ENCODE measurements around the gene CS.
"Not testable (repeated sequence)": the region's sequence is repeated elsewhere in the genome, so short reads cannot be mapped to it uniquely, and the experiment has no call there.

The CS gene

GRCh38 chr12:56330936-56331490, 30.9 kb upstream of the CS start:
- Histone ChIP-seq H3K4me3 (ENCODE audit: low read depth, low read length) (no peak overlapping the region), H3K27ac (no peak overlapping the region), H3K9me3 (ENCODE audit: control insufficient read depth, low read length) (no peaks in the 10 kb centered on the region), H3K36me3 (ENCODE audit: control insufficient read depth, insufficient read depth, low read length) (no peaks in the 10 kb centered on the region), H2AFZ (no peak overlapping the region), H3K9ac (no peak overlapping the region), H3K79me2 (peaks cover 12% of the 10 kb centered on the region), H3K4me1 (peaks cover 12% of the 10 kb centered on the region), H3K4me2 (ENCODE audit: low read length) (no peak overlapping the region), H3K27me3 (ENCODE audit: control insufficient read depth, insufficient read depth, low read length) (no peaks in the 10 kb centered on the region)
- TF ChIP-seq, protein P1, sequence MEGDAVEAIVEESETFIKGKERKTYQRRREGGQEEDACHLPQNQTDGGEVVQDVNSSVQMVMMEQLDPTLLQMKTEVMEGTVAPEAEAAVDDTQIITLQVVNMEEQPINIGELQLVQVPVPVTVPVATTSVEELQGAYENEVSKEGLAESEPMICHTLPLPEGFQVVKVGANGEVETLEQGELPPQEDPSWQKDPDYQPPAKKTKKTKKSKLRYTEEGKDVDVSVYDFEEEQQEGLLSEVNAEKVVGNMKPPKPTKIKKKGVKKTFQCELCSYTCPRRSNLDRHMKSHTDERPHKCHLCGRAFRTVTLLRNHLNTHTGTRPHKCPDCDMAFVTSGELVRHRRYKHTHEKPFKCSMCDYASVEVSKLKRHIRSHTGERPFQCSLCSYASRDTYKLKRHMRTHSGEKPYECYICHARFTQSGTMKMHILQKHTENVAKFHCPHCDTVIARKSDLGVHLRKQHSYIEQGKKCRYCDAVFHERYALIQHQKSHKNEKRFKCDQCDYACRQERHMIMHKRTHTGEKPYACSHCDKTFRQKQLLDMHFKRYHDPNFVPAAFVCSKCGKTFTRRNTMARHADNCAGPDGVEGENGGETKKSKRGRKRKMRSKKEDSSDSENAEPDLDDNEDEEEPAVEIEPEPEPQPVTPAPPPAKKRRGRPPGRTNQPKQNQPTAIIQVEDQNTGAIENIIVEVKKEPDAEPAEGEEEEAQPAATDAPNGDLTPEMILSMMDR (IDR thresholded peaks at IDR 0.05): no peak

- Histone ChIP-seq H3K4me3 (ENCODE audit: low read depth, low read length) (no peak overlapping the region), H3K27me3 (ENCODE audit: control insufficient read depth, insufficient read depth, low read length) (no peaks in the 10 kb centered on the region), H3K79me2 (peaks cover 8% of the 10 kb centered on the region), H2AFZ (no peak overlapping the region), H3K4me1 (no peaks in the 10 kb centered on the region), H3K27ac (no peak overlapping the region), H3K4me2 (ENCODE audit: low read length) (no peak overlapping the region), H3K9me3 (ENCODE audit: control insufficient read depth, low read length) (no peaks in the 10 kb centered on the region), H3K36me3 (ENCODE audit: control insufficient read depth, insufficient read depth, low read length) (no peaks in the 10 kb centered on the region), H3K9ac (no peak overlapping the region)
- TF ChIP-seq, protein P1 (IDR thresholded peaks at IDR 0.05): no peak
These were observed 26.4 kb upstream of the CS start for GRCh38 chr12:56326533-56326932.

DNA sequence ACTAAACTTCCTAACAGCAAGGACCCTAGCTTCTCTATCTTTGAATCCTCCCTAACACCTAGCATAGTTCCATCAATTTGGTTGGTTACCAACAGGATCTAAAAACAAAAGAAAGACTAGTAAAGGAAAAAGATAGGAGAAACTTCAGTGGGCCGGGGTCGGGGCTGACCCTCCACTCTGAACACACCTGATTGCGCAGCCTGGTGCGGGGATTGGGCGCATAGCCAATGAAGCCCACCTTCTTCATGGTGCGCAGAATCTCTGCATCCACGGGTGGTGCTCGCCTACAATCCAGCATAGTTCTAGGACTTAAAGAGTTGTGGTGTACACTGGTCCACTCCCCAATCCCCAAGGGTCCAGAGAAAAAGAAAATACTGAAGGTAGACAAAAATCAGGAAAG, 26.0 kb upstream of the CS start:
- Histone ChIP-seq H2AFZ (no peak overlapping the region), H3K4me2 (ENCODE audit: low read length) (no peak overlapping the region), H3K4me3 (ENCODE audit: low read depth, low read length) (no peak overlapping the region), H3K4me1 (no peaks in the 10 kb centered on the region), H3K27ac (no peak overlapping the region), H3K9ac (no peak overlapping the region), H3K27me3 (ENCODE audit: control insufficient read depth, insufficient read depth, low read length) (no peaks in the 10 kb centered on the region), H3K79me2 (peaks cover 8% of the 10 kb centered on the region), H3K36me3 (ENCODE audit: control insufficient read depth, insufficient read depth, low read length) (no peaks in the 10 kb centered on the region), H3K9me3 (ENCODE audit: control insufficient read depth, low read length) (no peaks in the 10 kb centered on the region)
- TF ChIP-seq, protein P1 (IDR thresholded peaks at IDR 0.05): no peak

- Histone ChIP-seq H3K79me2 (peaks cover 8% of the 10 kb centered on the region), H3K9me3 (ENCODE audit: control insufficient read depth, low read length) (no peaks in the 10 kb centered on the region), H3K4me3 (ENCODE audit: low read depth, low read length) (no peak overlapping the region), H3K9ac (no peak overlapping the region), H3K4me1 (no peaks in the 10 kb centered on the region), H3K27ac (no peak overlapping the region), H3K36me3 (ENCODE audit: control insufficient read depth, insufficient read depth, low read length) (no peaks in the 10 kb centered on the region), H2AFZ (no peak overlapping the region), H3K4me2 (ENCODE audit: low read length) (no peak overlapping the region), H3K27me3 (ENCODE audit: control insufficient read depth, insufficient read depth, low read length) (no peaks in the 10 kb centered on the region)
- TF ChIP-seq, protein P1 (IDR thresholded peaks at IDR 0.05): no peak
These were observed 24.1 kb upstream of the CS start for GRCh38 chr12:56324206-56324605.

DNA sequence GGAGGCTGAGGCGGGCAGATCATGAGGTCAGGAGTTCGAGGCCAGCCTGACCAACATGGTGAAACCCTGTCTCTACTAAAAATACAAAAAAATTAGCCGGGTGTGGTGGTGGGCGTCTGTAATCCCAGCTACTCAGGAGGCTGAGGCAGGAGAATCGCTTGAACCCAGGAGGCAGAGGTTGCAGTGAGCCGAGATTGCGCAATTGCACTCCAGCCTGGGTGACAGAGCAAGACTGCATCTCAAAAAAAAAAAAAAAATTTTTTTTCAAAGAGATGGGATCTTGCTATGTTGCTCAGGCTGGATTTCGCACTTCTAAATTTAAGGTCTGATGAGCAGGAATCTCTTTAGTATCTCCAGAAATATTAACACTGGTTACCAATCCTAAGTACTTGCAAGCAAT, 21.5 kb upstream of the CS start:
- H3K4me1 ChIP-seq; H3K4me3 ChIP-seq (ENCODE audit: low read depth, low read length); H3K9me3 ChIP-seq (ENCODE audit: control insufficient read depth, low read length); H3K27me3 ChIP-seq (ENCODE audit: control insufficient read depth, insufficient read depth, low read length); H3K79me2 ChIP-seq; H3K4me2 ChIP-seq (ENCODE audit: low read length); H2AFZ ChIP-seq; H3K9ac ChIP-seq; H3K27ac ChIP-seq; H3K36me3 ChIP-seq (ENCODE audit: control insufficient read depth, insufficient read depth, low read length): not testable (repeated sequence)
